Ectodermal cell (in vitro differentiated cells): ENCODE results near the gene BCL2L11.

Experiments used
- H3K27ac ChIP-seq: 2 replicates; pipeline ENCODE4 v1.7.0; 2013; ENCODE audit warnings: mild to moderate bottlenecking, low read depth, low read length; ENCODE audit not compliant: insufficient read depth, poor library complexity, severe bottlenecking
- H3K27me3 ChIP-seq: 2 replicates; pipeline ENCODE4 v1.7.0; 2013; ENCODE audit warnings: mild to moderate bottlenecking, low read length; ENCODE audit not compliant: insufficient read depth, control insufficient read depth, poor library complexity, severe bottlenecking
- H3K36me3 ChIP-seq: one replicate; pipeline ENCODE4 v1.7.0; 2013; ENCODE audit warnings: low read length; ENCODE audit not compliant: control insufficient read depth, insufficient read depth
- H3K4me1 ChIP-seq: one replicate; pipeline ENCODE4 v1.7.0; 2013; ENCODE audit warnings: low read length; ENCODE audit not compliant: control insufficient read depth, insufficient read depth
- H3K4me3 ChIP-seq: 2 replicates; pipeline ENCODE4 v1.7.0; 2013; ENCODE audit warnings: low read depth, low read length, control low read depth; ENCODE audit not compliant: insufficient read depth
- H3K9me3 ChIP-seq: 2 replicates; pipeline ENCODE4 v1.7.0; 2013; ENCODE audit warnings: mild to moderate bottlenecking, low read length, moderate library complexity; ENCODE audit not compliant: control insufficient read depth
- WGBS, 2 experiments: methylation state at CpG; one replicate each; pipeline ENCODE4 v1.1.7; 2013; ENCODE audit warnings: missing lambda C conversion rate in 2 of 2; 5-methylcytosine and 5-hydroxymethylcytosine counted together

The BCL2L11 gene

DNA sequence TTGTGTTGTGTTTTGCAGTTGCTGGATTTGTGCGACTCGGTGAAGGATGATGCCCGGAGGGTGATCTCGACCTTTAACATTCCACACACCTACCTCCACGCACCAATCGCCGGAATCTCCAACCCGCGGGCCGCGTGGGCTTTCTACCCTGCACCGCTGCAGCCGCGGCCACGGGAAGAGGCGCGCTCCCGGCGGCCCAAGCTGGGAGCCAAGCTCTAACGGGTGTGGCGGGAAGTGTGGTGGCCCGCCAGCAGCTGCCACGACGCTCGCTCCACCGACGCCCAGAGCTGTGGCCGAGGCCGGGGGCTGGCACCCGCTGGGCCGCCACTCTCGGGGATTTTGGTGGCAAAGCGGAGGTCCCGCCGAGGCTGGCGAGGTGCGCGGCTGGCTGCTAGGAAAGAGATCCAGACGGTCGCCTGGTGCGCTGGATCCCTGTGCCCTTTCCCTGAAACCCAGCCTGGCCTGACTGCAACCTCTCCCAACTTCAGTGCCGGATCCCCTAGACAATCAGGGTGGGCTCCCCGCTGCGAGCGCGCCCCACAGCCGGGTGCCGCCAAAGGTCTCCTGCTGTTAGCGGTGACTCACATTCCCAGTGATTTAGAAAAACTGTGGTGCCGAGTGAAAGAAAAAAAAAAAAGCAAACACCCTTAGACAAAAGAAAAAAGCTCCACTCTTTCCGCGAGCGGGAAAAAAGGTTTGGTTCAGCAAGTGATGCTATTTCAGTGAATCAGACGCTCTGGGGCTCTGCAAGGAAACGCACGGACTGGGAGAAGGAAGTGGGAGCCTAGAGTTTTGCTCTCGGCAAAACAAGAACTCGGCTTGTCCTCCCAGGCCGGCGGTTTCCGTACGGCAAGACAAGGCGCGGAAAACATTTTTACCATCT lies 2.9 kb upstream of the BCL2L11 start:
- no peak overlapping the region for H3K27ac ChIP-seq
- H3K4me3 ChIP-seq: peak overlapping the region; percentile 88
- WGBS, 2 experiments: 1% methylated on average over 64 of the region's 64 CpGs
- H3K4me1 ChIP-seq: peaks cover 9% of the 10 kb centered on the region
- H3K36me3 ChIP-seq: no peaks in the 10 kb centered on the region
- no peaks in the 10 kb centered on the region for H3K9me3 ChIP-seq
- peaks cover 62% of the 10 kb centered on the region for H3K27me3 ChIP-seq

DNA sequence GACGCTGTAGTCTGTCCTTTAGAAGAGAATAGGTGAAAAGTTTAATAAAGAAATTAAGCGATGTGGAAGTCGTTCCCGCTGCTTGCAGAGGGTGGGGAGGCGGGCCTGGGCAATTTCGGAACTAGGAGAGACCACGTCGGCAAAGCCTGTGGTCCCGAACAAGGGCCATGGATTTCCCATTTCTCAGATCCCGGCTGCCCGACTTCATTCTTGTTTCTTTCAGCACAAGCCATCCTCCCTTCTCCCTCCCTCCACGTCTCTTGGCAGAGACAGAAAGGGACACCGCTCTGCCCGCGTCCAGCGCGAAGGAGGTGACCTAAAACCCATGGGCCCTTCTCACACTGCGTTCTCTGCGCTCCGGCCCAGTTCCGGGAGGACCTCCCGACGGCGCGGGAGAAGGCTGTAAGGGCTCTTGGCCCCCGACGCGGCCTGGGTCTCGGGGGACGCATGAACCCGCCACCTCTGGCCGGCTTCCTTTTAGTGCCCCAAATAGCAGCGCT lies 2.2 kb upstream of the BCL2L11 start:
- H3K36me3 ChIP-seq: no peaks in the 10 kb centered on the region
- no peaks in the 10 kb centered on the region for H3K9me3 ChIP-seq
- peaks cover 62% of the 10 kb centered on the region for H3K27me3 ChIP-seq
- 2% methylated on average over 33 of the region's 33 CpGs for WGBS, 2 experiments
- peak overlapping the region; percentile 88 for H3K4me3 ChIP-seq
- no peak overlapping the region for H3K27ac ChIP-seq
- H3K4me1 ChIP-seq: peaks cover 10% of the 10 kb centered on the region

DNA sequence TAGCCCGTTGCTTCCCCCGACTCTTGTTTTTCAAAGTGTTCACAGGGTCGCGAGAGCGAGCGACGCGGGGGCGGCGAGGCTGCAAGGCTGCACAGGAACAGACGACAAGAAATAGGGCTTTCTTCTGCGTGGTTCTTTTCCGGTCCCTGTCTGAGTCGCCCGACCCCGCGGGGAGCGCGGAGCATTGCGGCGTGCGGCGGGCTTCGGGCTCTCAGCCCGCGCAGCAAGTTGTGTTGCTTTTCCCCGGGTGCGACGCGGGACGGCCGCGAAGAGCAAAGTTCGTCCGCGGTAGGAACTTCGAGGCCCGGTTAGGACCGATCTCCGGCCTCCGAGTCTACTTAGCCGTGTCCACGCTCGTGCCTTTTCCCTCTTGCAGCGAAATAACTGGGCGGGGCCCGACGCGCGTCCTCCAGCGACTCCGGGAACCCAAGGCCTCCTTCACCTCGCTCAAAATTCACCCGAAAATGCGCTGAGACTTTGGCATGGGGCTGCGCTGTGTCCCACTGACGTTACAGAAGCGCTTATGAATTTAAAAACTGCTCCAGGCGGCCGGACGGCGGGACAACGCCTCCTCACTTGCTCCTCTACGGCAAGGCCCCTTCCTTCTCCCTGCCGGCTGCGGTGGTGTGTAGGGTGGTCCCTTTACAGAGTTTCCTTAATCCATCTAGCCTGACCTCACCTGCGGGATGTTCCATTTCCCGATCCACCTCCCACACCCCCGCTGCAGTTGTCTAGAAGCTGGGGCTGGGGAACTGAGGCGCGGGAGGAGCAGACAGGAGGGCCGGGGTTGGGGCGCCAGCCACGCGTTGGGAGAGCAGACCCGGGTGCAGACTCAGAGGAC lies 1.5 kb upstream of the BCL2L11 start:
- H3K4me3 ChIP-seq: peak overlapping the region; percentile 88
- peaks cover 15% of the 10 kb centered on the region for H3K4me1 ChIP-seq
- no peaks in the 10 kb centered on the region for H3K9me3 ChIP-seq
- no peak overlapping the region for H3K27ac ChIP-seq
- WGBS, 2 experiments: 1 to 2% methylated on average over 74 to 76 of the region's 76 CpGs
- H3K36me3 ChIP-seq: no peaks in the 10 kb centered on the region
- peaks cover 62% of the 10 kb centered on the region for H3K27me3 ChIP-seq

DNA sequence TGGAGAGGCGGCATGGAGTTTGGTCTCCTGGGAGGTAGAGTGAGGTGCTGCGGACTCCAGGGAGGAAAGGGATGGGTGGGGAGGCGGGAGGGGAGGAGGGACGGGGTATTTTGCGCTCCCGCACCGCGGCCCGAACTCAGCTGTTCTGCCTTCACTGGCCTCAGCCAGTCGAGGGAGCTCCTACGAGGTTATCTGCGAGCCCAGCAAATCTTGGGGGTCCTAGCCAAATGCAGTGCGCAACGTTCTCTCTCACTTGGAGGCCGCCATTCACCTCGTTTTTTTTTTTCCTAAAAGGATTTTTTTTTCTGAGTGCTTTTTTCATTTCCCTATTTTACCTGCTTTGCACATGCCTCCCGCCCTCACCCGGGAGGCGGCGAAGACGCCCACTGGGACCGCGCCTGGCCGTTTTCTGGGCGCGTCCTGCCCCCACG lies 877 bp upstream of the BCL2L11 start:
- Histone ChIP-seq H3K4me3 (peak overlapping the region; percentile 88), H3K27me3 (peaks cover 62% of the 10 kb centered on the region), H3K36me3 (no peaks in the 10 kb centered on the region), H3K4me1 (peaks cover 15% of the 10 kb centered on the region), H3K9me3 (no peaks in the 10 kb centered on the region), H3K27ac (no peak overlapping the region)
- WGBS, 2 experiments: 1 to 2% methylated on average over 27 of the region's 27 CpGs

DNA sequence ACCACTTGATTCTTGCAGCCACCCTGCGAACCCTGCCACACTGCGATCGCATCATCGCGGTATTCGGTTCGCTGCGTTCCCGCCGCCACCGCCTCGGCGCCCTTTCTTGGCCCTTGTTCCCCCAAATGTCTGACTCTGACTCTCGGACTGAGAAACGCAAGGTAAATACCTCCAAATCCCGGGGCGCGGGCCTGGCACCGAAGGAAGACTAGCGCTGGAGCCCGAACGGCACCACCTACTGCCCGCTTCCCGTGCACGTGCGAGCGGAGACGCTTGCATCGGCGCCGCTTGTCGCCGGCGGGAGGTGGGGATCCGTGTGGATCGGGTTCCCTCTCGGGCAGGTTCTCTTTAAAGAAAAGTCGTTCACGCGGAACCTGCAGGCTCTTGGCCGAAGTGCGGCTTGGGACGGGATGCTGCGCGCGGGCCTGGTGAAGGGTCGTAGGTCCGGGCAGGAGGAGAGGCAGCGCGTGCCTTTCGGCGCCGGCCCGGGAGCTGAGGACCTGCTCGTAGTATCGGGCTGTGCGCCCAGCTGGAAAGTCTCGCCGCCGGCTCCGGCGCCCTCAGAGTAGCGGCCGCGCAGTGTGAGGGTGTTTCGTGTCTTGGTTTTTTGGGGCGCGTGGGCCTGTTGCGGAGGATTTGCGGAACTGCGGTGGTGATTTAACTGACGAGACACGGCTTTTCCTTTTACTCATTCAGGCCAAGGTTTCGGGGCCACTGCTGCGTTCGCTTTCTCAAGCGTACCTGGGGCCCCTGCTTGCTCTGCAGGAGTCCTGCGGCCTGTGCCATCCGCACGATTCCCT lies 514 bp downstream of the BCL2L11 start:
- peaks cover 53% of the 10 kb centered on the region for H3K27me3 ChIP-seq
- H3K4me1 ChIP-seq: peaks cover 20% of the 10 kb centered on the region
- H3K9me3 ChIP-seq: no peaks in the 10 kb centered on the region
- H3K27ac ChIP-seq: peak overlapping the region; percentile 50
- 0% methylated on average over 80 of the region's 80 CpGs for WGBS, 2 experiments
- peak overlapping the region; percentile 88 for H3K4me3 ChIP-seq
- H3K36me3 ChIP-seq: peaks cover 11% of the 10 kb centered on the region

DNA sequence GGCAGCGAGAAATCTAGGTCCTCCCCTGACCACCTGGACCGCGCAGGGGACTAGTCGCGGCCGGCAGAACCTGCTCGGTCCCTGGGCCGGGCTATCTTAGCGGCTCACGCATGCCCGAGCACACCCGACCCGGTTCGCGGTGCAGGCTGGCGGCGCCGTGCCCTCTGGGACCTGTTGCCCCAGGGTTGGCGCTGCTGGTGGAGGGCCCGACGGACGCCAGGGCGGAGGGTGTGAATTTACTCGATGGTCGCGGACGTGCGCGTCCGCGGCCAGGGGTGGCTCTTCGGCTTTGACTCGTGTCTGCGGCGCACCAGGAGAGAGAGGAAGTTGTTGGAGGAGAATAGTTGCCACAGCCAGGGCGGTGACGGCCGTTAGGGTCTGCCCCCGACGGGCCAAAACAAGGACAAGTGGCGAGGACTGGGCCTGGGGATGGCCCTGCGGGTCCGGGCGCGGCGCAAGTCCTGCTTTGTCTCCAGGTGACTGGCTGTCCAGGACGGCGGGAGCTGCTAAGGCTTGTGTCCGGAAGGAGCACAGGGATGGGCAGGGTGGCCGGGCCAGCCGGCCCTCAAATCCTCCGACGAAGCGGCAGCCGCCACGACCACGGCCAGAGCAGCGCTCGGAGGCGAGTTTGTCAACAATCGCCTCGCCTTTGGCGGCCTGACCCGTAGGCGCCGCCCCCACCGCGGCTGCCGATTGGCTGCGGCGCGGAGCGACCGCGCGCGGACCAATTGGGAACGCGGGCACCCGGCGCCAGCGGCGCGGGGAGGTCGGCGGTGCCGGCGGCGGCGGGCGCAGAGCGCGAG lies 1.3 kb downstream of the BCL2L11 start:
- peak overlapping the region; percentile 88 for H3K4me3 ChIP-seq
- 1% methylated on average over 93 of the region's 93 CpGs for WGBS, 2 experiments
- peaks cover 11% of the 10 kb centered on the region for H3K36me3 ChIP-seq
- no peaks in the 10 kb centered on the region for H3K9me3 ChIP-seq
- H3K27me3 ChIP-seq: peaks cover 47% of the 10 kb centered on the region
- peaks cover 20% of the 10 kb centered on the region for H3K4me1 ChIP-seq
- H3K27ac ChIP-seq: no peak overlapping the region

DNA sequence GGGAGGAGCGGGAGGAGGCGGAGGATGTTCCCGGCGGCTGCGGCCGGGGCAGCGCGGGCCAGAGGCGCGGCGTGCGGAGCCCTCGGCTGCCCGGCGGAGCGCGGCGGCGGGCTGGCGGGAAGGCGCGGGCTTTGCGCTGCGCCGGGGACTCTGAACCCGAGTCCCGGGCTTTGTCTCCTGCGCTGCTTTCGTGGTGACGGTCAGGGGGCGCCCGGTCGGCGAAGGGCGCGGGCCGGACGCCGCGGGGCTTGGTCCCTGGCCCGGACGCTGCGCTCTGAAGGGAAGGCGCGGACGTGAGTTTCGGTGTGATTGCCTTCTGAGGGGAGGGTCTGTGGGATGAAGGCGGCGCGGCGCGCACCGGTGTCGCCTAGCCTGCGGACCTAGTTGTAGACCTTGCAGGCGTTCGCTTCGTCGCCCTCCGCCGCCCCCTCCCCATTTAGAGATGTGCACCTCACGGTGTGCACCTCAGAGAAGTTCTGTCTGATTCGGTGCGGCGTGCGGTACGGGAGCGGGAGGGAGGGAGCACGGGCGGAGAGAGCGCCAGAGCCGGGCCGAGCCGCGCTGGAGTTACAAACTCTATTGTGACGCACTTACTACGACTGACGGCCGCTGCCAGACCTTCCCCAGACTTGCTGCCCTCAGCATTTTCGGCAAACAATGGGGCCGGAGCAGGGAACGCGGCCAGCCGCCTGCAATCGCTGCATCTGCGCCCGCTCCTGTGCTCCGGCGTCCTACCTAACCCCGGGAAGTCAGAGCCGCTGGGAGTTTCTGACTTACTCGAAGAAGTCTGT lies 2.1 kb downstream of the BCL2L11 start:
- H3K9me3 ChIP-seq: no peaks in the 10 kb centered on the region
- peaks cover 19% of the 10 kb centered on the region for H3K36me3 ChIP-seq
- H3K27me3 ChIP-seq: peaks cover 39% of the 10 kb centered on the region
- WGBS, 2 experiments: 0 to 1% methylated on average over 92 of the region's 92 CpGs
- H3K27ac ChIP-seq: peak overlapping the region; percentile 96
- H3K4me1 ChIP-seq: peaks cover 17% of the 10 kb centered on the region
- peak overlapping the region; percentile 88 for H3K4me3 ChIP-seq

DNA sequence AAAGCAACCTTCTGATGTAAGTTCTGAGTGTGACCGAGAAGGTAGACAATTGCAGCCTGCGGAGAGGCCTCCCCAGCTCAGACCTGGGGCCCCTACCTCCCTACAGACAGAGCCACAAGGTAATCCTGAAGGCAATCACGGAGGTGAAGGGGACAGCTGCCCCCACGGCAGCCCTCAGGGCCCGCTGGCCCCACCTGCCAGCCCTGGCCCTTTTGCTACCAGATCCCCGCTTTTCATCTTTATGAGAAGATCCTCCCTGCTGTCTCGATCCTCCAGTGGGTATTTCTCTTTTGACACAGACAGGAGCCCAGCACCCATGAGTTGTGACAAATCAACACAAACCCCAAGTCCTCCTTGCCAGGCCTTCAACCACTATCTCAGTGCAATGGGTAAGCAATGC lies 3.0 kb downstream of the BCL2L11 start:
- peak overlapping the region; percentile 88 for H3K4me3 ChIP-seq
- H3K27ac ChIP-seq: no peak overlapping the region
- H3K4me1 ChIP-seq: peaks cover 13% of the 10 kb centered on the region
- no peaks in the 10 kb centered on the region for H3K9me3 ChIP-seq
- WGBS, 2 experiments: 57 to 60% methylated on average over 7 of the region's 7 CpGs
- peaks cover 28% of the 10 kb centered on the region for H3K36me3 ChIP-seq
- H3K27me3 ChIP-seq: peaks cover 29% of the 10 kb centered on the region
